Breast epithelium (tissue), 3 donors: ENCODE data around the gene LAS1L.
"Not testable (repeated sequence)": the region's sequence is repeated elsewhere in the genome, so short reads cannot be mapped to it uniquely, and the experiment has no call there.

ENCODE experiments used
- CTCF ChIP-seq, 3 donors: fragments of 450-650 bp; IDR thresholded peaks; one replicate each; pipeline ENCODE4 v1.5.1; 2016 to 2017; ENCODE audit warnings: antibody characterized with exemption in 3 of 3, mild to moderate bottlenecking in 3 of 3, moderate library complexity in 3 of 3
- POLR2A ChIP-seq: fragments of 450-650 bp; IDR thresholded peaks from one replicate; pipeline ENCODE4 v1.6.1; 2016; ENCODE audit warnings: antibody characterized with exemption, mild to moderate bottlenecking, moderate library complexity
- POLR2AphosphoS5 ChIP-seq, 3 donors: sonication (generic); formaldehyde crosslinking; IDR thresholded peaks; one replicate each; pipeline ENCODE4 v1.6.1; 2017; ENCODE audit warnings: antibody characterized with exemption in 3 of 3

- not testable (repeated sequence) for TF ChIP-seq CTCF (IDR thresholded peaks at IDR 0.05); POLR2A; POLR2AphosphoS5 (IDR thresholded peaks at IDR 0.05)
These were observed 15.1 kb downstream of the LAS1L start for GRCh38 chrX:65519530-65519929.
